ENCODE measurements around the gene TK2.
"Not testable (repeated sequence)": the region's sequence is repeated elsewhere in the genome, so short reads cannot be mapped to it uniquely, and the experiment has no call there.

Gene TK2

DNA sequence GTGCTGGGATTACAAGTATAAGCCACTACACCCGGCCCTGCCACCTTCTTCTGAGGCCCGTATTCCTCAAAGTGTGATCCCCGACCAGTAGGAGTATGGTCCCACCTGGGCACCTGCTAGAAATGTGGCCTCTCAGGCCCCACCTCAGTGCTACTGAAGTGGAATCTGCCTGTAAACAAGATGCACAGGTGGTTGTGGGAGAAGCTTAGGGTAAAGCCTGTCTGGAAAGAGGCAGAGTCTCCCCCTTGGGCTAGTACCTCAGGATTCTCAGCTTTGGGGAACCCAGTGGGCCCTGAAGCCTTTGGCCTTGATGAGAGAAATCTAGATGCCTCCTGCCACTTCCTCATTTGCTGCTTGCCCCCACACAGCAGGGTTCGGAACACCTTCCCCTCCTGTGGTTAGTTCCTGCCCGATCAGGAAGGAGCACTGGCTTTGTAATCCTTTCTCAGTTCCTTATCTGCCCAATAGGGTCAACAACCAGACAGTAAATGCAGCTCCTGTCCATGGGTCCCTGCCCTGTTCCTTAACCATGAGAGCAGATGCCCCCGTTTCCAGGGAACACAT lies 25.2 kb downstream of the TK2 start:
- DNase-seq, result no peak
- in situ Hi-C loops (cut with HindIII; ENCODE audit: low pct_ligation_motif_present, low pct_unique_long_range_greater_than_20kb, low sequenced_read_pairs), result no loop called here

DNA sequence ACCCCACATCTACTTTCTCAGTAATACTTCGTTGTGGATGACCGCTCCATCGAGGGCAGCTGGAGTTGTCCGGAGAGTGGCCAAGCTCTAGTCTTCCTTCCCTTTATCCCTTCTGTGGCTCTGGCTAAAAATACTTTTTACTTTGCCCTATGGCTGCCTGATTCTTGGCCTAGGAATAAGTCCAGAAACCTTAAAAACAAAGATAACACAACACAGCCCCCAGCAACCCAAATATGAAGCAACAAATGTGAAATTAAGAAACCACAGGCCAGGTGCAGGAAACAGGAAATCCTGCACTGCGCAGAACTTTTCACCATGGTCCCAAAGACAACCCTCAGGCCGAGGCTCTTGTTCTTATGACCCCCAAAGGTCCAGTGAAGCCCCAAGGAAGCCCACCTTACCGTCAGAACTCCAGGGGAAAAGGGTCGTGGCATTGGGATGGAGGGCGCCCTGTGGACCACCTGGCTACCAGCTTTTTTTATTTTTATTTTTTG lies 26.0 kb downstream of the TK2 start:
- in situ Hi-C loops (cut with HindIII; ENCODE audit: low pct_ligation_motif_present, low pct_unique_long_range_greater_than_20kb, low sequenced_read_pairs), result no loop called here
- no peak for DNase-seq

- in situ Hi-C loops (cut with HindIII; ENCODE audit: low pct_ligation_motif_present, low pct_unique_long_range_greater_than_20kb, low sequenced_read_pairs), result no loop called here
- DNase-seq, result no peak
Observed at GRCh38 chr16:66522816-66523590, 26.9 kb downstream of the TK2 start.

GRCh38 chr16:66521951-66522771 lies 27.8 kb downstream of the TK2 start:
- DNase-seq, result peak; percentile 85
- in situ Hi-C loops (cut with HindIII; ENCODE audit: low pct_ligation_motif_present, low pct_unique_long_range_greater_than_20kb, low sequenced_read_pairs), result no loop called here

DNA sequence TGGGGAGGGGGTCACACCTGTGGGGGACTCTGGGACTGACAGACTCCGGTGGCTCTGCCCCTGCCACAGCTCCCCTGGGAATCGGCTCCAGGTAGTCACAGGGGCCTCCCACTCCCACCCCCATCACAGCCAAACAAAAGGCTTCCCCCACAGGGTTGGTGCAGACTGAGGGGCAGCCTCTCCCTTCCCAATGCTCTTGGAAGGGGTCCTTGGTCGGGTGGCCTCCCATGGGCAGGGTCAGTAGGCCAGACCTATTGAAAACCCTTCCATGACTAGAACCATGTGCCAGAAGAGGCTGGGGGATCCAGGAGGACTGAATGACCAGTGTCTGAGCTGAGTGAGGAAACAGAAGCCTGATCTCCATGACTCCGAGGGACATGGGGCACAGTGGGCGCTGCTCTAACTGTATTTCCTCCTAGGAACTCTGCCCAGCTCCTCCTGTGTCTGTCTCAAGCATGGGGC lies 28.6 kb downstream of the TK2 start:
- no peak for DNase-seq
- in situ Hi-C loops (cut with HindIII; ENCODE audit: low pct_ligation_motif_present, low pct_unique_long_range_greater_than_20kb, low sequenced_read_pairs), result no loop called here

DNA sequence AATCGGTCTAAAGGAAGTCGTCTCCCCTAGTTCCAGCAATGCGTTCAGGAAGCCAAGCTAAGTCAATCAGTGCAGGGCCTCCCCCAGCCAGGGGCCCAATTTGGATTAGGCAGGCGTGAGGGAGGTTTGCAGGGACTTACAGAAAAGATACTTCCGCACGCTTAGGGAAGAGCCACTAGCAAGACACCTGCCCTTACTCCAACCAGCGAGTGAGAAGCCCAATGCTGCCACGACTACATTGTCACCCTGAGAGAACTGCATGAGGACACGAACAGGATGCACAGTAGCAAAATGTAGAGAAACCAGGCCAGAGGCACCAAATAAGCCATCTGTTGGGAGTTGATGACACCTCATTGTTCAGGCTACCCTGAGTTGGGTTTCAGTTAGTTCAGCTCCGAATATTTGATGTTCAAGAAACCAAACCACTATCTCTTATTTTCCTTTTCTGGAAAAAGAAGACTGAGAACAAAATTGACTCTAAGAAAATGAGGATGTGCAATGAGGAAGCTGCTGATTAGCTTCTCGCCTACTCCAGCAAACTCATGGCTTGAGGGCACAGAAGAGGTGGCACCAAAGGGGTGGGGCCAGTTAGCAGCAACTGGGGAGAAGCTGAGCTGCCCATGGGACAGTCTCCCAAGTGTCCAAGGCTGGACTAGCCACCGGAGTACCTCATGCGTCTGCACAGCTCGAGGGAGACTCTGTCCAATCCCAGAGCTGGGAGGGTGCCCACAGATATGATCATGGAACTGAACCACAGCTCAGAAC lies 29.3 kb downstream of the TK2 start:
- in situ Hi-C loops (cut with HindIII; ENCODE audit: low pct_ligation_motif_present, low pct_unique_long_range_greater_than_20kb, low sequenced_read_pairs), result no loop called here

GRCh38 chr16:66519482-66520373 lies 30.2 kb downstream of the TK2 start:
- in situ Hi-C loops (cut with HindIII; ENCODE audit: low pct_ligation_motif_present, low pct_unique_long_range_greater_than_20kb, low sequenced_read_pairs), result no loop called here
- no peak for DNase-seq

More for the DNA sequence above, 29.3 kb downstream of the TK2 start:
- DNase-seq, result no peak

DNA sequence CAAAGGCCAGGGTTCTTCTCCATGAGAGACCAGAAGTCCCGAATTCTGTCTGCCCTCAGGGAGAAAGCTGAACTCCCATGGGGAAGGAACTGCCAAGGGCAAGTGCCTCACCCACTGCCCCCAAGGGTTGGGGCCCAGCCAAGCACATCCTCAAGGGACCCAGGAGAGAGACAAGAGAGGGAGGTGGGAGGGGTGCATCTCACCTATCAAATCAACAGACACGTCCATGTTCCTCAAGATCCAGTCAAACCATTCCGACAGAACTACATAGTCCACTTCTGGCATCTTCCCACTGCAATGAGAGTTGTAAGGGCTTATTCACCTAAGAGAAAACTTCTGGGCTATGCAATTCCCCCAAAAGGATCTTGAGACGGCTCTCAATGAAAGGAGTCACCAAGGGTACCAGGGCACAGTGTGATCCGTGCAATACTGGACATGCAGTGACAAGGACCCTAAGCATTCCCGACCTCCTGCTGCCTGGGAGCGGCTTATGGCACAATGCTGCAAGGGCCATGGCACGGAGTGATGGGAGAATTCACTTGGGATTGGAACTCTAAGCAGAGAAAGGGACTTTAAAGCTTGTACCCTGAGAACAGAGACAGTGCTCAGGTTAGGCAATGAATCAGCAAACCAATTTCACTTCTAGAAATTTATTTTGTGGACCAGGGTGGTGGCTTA lies 32.2 kb downstream of the TK2 start:
- in situ Hi-C loops (cut with HindIII; ENCODE audit: low pct_ligation_motif_present, low pct_unique_long_range_greater_than_20kb, low sequenced_read_pairs), result no loop called here
- no peak for DNase-seq

DNA sequence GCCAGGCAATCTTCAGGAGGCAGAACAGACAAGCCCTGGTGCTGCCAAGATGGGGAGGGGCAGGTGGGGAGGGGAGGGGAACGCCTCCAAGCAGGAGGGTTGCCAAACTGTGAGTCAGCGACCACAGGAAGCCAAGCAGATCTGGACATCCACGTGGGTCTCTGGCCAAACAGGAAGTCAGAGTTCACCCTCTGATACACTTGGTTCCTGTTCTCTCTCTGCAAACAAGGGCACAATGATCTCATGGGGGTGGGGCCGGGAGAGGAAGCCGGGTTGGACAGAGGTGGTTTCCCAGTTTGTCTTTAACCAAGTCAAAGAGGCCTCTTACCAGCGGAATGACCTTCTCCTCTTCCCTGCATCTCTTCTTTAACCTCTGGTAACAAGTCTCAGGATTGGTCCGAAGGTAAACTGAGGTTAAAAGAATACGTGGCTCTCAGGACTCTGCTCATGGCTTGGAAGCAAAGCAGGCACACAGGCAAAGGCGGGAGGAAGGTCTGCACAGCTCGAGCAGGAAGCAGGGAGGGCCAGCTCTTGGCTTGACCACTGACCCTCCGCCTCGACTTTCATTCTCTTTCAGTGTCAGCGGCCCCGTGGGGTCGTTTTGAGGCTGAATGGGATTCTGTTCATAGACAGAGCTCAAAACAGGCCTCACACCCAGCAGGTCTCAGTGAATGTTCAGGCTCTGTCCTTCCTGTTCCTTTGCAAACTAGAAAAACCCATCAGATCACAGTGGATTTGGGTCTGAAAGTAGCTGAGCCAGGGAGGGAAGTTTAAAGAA lies 32.9 kb downstream of the TK2 start:
- in situ Hi-C loops (cut with HindIII; ENCODE audit: low pct_ligation_motif_present, low pct_unique_long_range_greater_than_20kb, low sequenced_read_pairs), result no loop called here
- DNase-seq, result peak; percentile 100

DNA sequence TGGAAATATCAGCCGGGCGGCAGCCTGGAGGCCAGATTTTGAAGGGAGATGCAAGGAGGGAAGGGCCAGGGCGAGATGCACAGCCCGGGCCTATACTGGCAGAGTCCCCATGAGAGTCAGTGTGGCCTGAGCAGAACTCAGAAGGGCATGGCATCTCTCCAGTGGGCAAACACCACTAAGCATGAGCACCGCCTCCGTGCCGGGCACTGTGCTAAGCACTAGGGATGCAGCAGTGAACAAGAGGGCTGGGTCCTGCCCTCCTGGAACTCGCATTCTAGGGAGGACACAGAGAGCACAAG lies 33.5 kb downstream of the TK2 start:
- DNase-seq, result no peak
- in situ Hi-C loops (cut with HindIII; ENCODE audit: low pct_ligation_motif_present, low pct_unique_long_range_greater_than_20kb, low sequenced_read_pairs), result no loop called here

DNA sequence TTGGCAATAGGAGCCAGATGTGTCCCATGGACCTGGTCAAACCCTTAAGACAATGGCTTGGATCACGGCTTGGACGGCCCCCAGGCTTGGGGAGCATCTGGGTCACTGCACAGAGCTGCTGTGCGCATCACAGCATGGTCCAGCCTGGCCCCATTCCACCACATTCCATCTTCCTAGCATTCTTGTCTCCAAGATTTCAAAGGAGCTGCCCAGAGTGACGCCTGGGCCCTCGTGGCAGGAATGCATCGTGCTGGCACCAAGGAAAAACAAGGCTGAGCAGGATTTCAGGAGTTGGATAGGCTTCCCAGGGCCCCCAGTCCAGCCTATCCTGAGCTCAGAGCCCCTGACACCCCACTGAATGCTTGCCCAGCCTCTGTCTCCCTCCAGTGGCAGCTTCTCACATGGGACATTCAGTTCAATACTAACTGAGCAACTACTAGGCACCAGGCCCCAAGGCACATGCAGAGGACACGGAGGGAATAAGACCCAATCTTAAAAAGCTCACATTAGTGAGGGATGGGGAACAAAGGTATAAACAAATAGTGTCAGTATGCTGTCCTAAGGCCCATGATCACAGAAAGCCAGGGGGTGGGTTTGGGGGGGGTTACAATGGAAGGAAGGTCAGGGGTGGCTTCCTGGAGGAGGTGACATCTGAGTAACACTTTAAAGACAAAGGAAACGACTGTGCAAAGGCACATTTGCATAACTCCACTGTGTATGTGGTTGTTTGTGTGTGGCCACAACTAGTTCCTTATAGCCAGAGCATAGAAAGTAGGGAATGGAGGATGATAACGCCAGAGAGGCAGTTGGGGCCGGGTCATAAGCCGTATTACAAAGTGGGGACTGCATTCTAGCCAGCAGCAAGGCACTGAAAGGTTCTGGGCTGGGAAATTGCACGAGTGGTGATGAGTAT lies 34.1 kb downstream of the TK2 start:
- in situ Hi-C loops (cut with HindIII; ENCODE audit: low pct_ligation_motif_present, low pct_unique_long_range_greater_than_20kb, low sequenced_read_pairs), result no loop called here
- DNase-seq, result peak; percentile 74

- in situ Hi-C loops (cut with HindIII; ENCODE audit: low pct_ligation_motif_present, low pct_unique_long_range_greater_than_20kb, low sequenced_read_pairs); DNase-seq: not testable (repeated sequence)
Observed at GRCh38 chr16:66514980-66515595, 34.8 kb downstream of the TK2 start.

- DNase-seq; in situ Hi-C loops (cut with HindIII; ENCODE audit: low pct_ligation_motif_present, low pct_unique_long_range_greater_than_20kb, low sequenced_read_pairs): not testable (repeated sequence)
Observed at GRCh38 chr16:66514391-66514790, 35.5 kb downstream of the TK2 start.

DNA sequence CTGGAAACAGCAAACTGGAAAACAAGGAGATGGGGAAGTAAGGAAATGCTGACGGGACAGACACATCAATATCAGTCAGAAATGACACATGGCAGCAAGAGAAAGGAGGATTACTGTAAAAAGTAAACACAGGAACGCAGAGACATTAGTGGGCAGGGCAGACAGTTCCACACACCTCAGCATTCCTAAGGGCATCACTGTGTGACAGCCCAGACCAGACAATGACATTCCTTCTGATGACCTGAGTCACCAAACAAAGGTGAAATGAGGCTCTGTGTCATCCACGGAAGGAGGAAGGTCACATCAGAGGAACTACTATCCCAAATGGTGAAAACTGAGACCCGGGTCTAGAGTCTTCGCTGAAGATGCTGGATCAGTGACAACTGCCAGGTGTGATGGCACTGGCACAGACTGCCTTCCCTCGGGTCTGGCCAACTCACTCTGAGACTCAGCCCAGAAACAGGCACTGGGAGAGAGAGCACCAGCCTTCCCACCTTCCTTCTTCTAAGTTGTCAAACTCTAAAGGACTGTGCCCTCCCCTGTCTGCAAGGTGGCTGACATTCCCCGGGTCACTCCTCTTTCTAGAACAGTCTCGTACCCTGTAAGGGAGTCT lies 36.7 kb downstream of the TK2 start:
- in situ Hi-C loops (cut with HindIII; ENCODE audit: low pct_ligation_motif_present, low pct_unique_long_range_greater_than_20kb, low sequenced_read_pairs), result no loop called here
- DNase-seq, result peak; percentile 36

Data from ACHN (cell line).